GM12873 (cell line): Measurements from ENCODE around the gene TMCO4.

Experiments used
- CTCF ChIP-seq: IDR thresholded peaks from 2 replicates; pipeline ENCODE4 v1.5.1; 2012; ENCODE audit warnings: low read depth, mild to moderate bottlenecking, moderate library complexity, low read length, control low read depth; ENCODE audit not compliant: insufficient read depth; ENCODE audit errors: missing control alignments

Gene TMCO4

DNA sequence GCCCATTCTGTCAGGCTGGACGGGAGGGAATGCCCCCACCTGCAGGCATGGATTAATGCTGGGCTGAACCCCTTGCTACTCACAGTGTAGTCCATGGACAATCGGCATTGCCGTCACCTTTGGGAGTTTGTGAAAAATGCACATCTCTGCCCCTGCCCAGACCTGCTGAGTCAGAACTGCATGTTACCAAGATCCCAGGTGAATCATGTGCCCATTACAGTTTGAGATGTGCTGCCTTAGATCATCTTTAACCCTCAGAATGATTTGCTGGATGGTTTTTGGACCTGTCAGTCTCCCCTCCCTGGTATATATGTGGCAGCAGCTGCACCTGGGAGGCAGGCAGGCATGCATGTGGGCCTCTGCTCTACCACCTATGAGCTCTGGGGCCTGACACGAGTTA lies 120.0 kb downstream of the TMCO4 start:
- TF ChIP-seq CTCF: no peak

DNA sequence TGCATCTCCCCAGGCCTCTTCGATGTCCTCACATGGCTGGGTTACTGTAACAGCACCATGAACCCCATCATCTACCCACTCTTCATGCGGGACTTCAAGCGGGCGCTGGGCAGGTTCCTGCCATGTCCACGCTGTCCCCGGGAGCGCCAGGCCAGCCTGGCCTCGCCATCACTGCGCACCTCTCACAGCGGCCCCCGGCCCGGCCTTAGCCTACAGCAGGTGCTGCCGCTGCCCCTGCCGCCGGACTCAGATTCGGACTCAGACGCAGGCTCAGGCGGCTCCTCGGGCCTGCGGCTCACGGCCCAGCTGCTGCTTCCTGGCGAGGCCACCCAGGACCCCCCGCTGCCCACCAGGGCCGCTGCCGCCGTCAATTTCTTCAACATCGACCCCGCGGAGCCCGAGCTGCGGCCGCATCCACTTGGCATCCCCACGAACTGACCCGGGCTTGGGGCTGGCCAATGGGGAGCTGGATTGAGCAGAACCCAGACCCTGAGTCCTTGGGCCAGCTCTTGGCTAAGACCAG lies 120.7 kb downstream of the TMCO4 start:
- TF ChIP-seq CTCF: no peak

DNA sequence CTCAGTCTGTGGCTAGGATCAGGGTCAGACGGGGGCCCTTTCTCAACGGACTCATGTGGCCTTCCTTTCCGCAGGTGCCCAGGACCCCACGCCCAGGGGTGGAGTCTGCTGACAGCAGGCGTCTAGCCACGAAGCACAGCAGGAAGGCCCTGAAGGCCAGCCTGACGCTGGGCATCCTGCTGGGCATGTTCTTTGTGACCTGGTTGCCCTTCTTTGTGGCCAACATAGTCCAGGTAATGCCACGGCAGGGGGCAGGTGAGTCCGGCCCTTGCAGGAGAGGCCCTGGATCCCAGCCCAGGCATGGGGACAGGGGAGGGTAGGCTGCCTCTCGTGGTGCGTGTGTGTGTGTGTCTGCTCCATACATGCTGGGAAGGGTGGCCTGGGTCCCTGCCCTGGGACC lies 121.2 kb downstream of the TMCO4 start:
- no peak for TF ChIP-seq CTCF

GRCh38 chr1:19676438-19676922 lies 123.2 kb downstream of the TMCO4 start:
- TF ChIP-seq CTCF: no peak

GRCh38 chr1:19675797-19676196 lies 123.9 kb downstream of the TMCO4 start:
- TF ChIP-seq CTCF: no peak

- TF ChIP-seq CTCF: no peak
Observed at GRCh38 chr1:19672237-19672636, 127.5 kb downstream of the TMCO4 start.

- TF ChIP-seq CTCF: no peak
Observed at GRCh38 chr1:19670787-19671186, 128.9 kb downstream of the TMCO4 start.

DNA sequence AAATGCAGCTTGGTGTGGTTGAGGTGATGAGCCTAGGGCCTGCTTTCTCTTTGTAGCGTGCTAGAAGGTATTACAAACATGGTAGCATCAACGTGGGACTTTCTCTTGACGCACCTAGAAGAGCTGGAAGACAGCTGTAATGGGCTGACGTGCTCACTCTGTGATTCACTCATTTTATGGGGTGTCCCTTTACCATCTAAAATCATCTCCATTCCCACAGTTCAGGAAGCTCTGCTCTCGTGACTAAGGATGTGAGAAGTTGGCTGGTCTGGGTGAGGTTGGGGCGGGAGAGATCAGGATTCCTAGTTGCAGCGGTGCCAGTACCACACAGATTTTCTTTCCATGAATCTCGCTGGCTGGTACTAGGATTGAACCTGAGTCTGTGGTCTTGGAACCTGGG lies 130.8 kb downstream of the TMCO4 start:
- TF ChIP-seq CTCF: no peak
